HG03095 (cell line): ENCODE measurements around the gene MSRB2.
"Not testable (repeated sequence)": the region's sequence is repeated elsewhere in the genome, so short reads cannot be mapped to it uniquely, and the experiment has no call there.

ENCODE experiments used
- ATAC-seq: cut with Tn5 transposase; IDR thresholded peaks from one replicate; pipeline ENCODE4 v1.9.1; 2021; ENCODE audit warnings: moderate library complexity; ENCODE audit not compliant: unreplicated experiment

MSRB2 gene

GRCh38 chr10:23095404-23095965, at the start of gene MSRB2:
Gene MSRB2, plus strand, starts transcription at chr10:23095579. Its CDS starts 30 bp downstream, at chr10:23095609.
- peak; percentile 79 for ATAC-seq

- no peak for ATAC-seq
Observed at GRCh38 chr10:23046027-23046426, 49.4 kb upstream of the MSRB2 start.

GRCh38 chr10:23047201-23048050, 48.0 kb upstream of the MSRB2 start:
- no peak for ATAC-seq

GRCh38 chr10:23048191-23048590, 47.2 kb upstream of the MSRB2 start:
- no peak for ATAC-seq

GRCh38 chr10:23051278-23051677, 44.1 kb upstream of the MSRB2 start:
- ATAC-seq, result no peak

GRCh38 chr10:23051855-23052331, 43.5 kb upstream of the MSRB2 start:
- ATAC-seq, result no peak

- no peak for ATAC-seq
Observed at GRCh38 chr10:23053036-23053435, 42.3 kb upstream of the MSRB2 start.

GRCh38 chr10:23055424-23056185, 39.8 kb upstream of the MSRB2 start:
- ATAC-seq, result no peak

GRCh38 chr10:23056186-23056579, 39.2 kb upstream of the MSRB2 start:
- no peak for ATAC-seq

GRCh38 chr10:23058366-23058765, 37.0 kb upstream of the MSRB2 start:
- no peak for ATAC-seq

- ATAC-seq, result no peak
Observed at GRCh38 chr10:23060918-23061317, 34.5 kb upstream of the MSRB2 start.

- no peak for ATAC-seq
Observed at GRCh38 chr10:23063045-23063972, 32.1 kb upstream of the MSRB2 start.

- ATAC-seq, result no peak
Observed at GRCh38 chr10:23063973-23064812, 31.2 kb upstream of the MSRB2 start.

- not testable (repeated sequence) for ATAC-seq
Observed at GRCh38 chr10:23064813-23065114, 30.6 kb upstream of the MSRB2 start.

GRCh38 chr10:23065181-23065948, 30.0 kb upstream of the MSRB2 start:
- no peak for ATAC-seq

- no peak for ATAC-seq
Observed at GRCh38 chr10:23067337-23067736, 28.0 kb upstream of the MSRB2 start.

GRCh38 chr10:23067939-23068775, 27.2 kb upstream of the MSRB2 start:
- peak; percentile 40 for ATAC-seq
